ENCODE results near the gene SKAP1. TPM values are rescaled to one million over a fixed set of nuclear protein-coding genes. Genes with fewer than 3 reads are reported as not detected.

Gene SKAP1
- not detected in 2 replicates for total RNA-seq

DNA sequence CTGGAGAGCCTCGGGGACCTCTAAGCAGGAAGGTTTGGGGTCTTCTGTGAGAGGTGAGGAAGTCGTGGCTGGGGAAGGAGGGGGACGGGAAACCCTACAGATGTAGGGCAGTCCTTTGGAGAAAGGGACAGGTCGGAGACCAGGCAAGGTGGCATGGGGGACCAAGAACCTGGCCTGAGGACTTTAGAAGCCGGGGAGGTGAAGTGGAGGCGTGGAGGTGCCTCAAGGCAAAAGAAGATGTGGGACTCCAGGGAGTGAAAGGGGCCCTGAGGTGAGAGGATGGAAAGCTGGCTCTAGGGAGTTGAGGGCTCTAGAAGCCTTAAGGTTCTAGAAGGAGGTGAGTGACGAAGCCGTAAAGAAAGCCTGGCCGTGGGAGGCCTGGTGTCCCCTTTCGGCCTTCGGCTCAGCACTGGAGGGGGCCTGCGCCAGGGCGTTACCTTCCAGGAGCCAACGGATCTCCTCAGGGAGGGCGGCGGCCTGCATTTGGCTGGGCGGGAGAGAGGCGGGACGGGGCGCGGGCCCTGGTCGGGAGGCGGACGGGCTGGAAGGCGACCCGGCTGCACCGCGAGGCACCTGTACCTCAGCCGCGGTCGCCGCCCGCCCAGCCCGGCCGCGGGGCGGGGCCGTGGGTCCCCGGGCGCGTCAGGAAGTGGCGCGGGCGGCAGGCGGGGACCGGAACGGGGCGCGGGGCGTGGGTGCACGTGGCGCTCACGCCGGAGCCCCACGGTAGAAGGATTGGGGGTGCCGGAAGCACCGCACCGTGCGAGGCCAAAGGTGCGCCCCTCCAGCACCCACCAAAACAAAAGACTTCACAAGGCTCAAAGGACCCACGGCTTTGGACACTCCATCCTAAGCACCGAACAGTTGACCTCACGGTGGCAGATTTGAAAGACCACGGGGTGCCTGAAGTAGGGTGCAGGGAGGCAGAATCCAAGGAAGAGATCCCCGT lies at the start of gene SKAP1:
Gene SKAP1, minus strand, starts transcription at position 577 of the 949 bp plus-strand sequence.

DNA sequence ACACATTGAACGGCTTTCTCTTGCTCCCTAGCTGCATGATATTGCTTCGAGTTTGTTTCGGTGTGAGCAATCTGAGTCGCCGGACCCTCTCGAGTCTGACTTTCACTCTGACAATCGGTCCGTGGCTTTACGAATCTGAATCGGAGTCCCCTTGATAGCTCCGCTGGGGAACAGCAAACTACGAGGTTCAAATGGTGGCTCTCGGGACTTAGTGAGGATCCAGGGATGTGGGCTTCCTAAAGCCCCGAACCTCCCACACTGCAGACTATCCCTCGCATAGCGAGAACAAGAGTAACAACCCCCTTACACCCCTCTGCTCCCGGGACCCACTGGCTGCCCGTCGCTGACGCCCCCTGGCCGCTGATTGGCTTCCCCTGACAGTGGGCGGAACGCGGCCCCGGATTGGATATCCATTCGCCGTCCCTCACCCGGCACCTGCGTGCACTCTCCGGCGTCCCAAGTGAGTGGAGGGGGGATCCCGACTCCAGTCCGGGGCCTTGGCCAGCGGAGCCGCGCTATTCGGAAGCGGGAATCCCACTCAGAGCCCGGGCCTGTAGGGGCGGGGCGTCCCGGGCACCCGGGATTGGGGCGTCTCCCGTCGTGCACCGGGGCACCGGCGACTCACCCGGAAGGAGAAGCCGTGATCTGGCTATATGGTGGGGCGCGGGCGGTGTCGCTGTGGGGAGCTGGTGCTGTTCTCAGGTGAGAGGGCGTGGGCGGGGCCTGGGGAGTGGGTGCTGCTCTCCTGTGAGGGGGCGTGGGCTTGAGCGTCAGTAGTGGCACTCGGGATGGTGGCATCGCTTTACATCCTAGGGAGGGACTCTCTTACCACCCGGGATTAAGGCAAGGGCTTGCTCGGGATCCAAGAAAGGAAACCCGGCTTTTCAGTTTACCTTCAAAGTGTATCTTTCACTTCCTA lies 322.6 kb downstream of the SKAP1 start, which contains the start of gene SNX11:
Gene SNX11, plus strand, starts transcription at position 630 of the 919 bp plus-strand sequence. CDS start 4,278 bp downstream, outside the sequence.

DNA sequence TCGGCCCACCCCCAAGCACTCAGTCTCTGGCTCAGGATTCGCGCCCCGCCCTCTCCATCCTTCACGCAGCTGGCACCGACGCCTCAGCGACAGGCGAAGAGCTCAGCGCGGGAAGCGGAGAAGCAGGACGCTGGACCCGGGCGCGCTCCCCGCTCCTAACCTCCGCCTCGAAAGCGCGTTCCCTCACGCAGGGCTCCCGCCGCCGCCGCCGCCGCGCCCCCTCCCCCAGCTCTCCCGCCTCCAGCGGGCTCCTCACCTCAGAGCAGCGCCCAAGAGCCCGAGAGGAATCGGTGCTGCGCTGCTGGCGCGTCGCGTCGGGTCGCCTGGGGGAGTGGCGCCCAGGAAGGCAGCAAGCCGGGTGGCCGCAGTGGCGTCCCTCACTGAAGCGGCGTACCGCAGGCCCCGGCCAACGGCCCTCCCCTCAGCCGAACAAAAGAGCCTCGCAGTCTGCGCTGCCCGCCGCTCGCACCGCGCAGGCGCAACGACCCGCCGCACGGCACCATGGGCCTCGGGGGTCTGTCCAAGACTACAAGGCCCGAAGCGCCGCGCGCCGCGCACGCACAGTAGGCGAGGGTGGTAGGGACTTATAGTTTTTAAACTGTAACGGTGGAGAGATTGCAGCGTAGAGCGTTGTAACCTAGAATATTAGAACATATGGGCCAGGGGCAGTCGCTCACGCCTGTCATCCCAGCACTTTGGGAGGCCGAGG lies 328.8 kb downstream of the SKAP1 start, which contains the start of gene CBX1:
Gene CBX1, minus strand, starts transcription at position 467 of the 709 bp plus-strand sequence. CDS start 24,474 bp downstream, outside the sequence.

Small RNA genes within 50 kb of the gene (small RNA-seq; reads per million reads assigned to genes)
- gene MIR1203, result not detected
- gene RF00012, result not detected
- not detected for gene RF00019
- gene RNU6-1152P, result not detected
- gene RNU6-1201P, result 0.16 reads per million

Other genes with a start within 250 kb of the SKAP1 start
- not detected in 2 replicates for gene HOXB1, start 100.8 kb upstream of the SKAP1 start, total RNA-seq
- gene HOXB2, start 114.9 kb upstream of the SKAP1 start, total RNA-seq, result 5.9 and 10.8 TPM in 2 replicates
- gene HOXB4, start 148.1 kb upstream of the SKAP1 start, total RNA-seq, result 3.3 and 4.7 TPM in 2 replicates
- gene HOXB3, start 160.0 kb upstream of the SKAP1 start, total RNA-seq, result 5.1 and 9.8 TPM in 2 replicates
- 0.39 and 0.73 TPM in 2 replicates for gene HOXB5, start 163.6 kb upstream of the SKAP1 start, total RNA-seq
- 8.8 and 11.0 TPM in 2 replicates for gene HOXB6, start 174.8 kb upstream of the SKAP1 start, total RNA-seq
- 3.5 and 4.0 TPM in 2 replicates for gene HOXB7, start 180.8 kb upstream of the SKAP1 start, total RNA-seq
- 0.20 and 1.5 TPM in 2 replicates for gene HOXB8, start 185.1 kb upstream of the SKAP1 start, total RNA-seq
- gene HOXB9, start 196.1 kb upstream of the SKAP1 start, total RNA-seq, result 0.37 TPM in 1 of 2 replicates, not detected in the other